Activated CD4-positive, alpha-beta memory T cell treated with anti-CD3 and anti-CD28 coated beads for 36 hours (primary cell): Measurements from ENCODE around the gene GPR146. TPM values are rescaled to one million over a fixed set of nuclear protein-coding genes. Genes with fewer than 3 reads are reported as not detected.
A peak's percentile ranks its signal among the peaks of the same experiment; 100 is the strongest.
"Not testable (repeated sequence)": the region's sequence is repeated elsewhere in the genome, so short reads cannot be mapped to it uniquely, and the experiment has no call there.

Source experiments
- CTCF ChIA-PET: fragments of 350-600 bp; sonication (Branson Sonifier 250); formaldehyde crosslinking; loops from one replicate; lab custom pipeline; 2021; ENCODE audit warnings: antibody characterized with exemption, inconsistent platforms; lab: Charles Lee
- POLR2A ChIA-PET: fragments of 350-600 bp; sonication (Branson Sonifier 250); formaldehyde crosslinking; loops from one replicate; lab custom pipeline; 2021; ENCODE audit warnings: antibody characterized with exemption; lab: Charles Lee
- DNase-seq: peaks from one replicate; pipeline ENCODE4 v3.0.0-alpha.2; 2020
- H3K27ac Mint-ChIP-seq: one replicate; pipeline ENCODE4 v1.8.0; 2021; ENCODE audit warnings: mixed read lengths
- H3K27me3 Mint-ChIP-seq: one replicate; pipeline ENCODE4 v1.8.0; 2021; ENCODE audit warnings: mixed read lengths
- H3K36me3 Mint-ChIP-seq: one replicate; pipeline ENCODE4 v1.8.0; 2021; ENCODE audit warnings: mixed read lengths
- H3K4me1 Mint-ChIP-seq: one replicate; pipeline ENCODE4 v1.8.0; 2021; ENCODE audit warnings: low read depth, mixed read lengths
- H3K4me3 Mint-ChIP-seq: one replicate; pipeline ENCODE4 v1.8.0; 2021; ENCODE audit warnings: mild to moderate bottlenecking, mixed read lengths
- H3K9me3 Mint-ChIP-seq: one replicate; pipeline ENCODE4 v1.8.0; 2021; ENCODE audit warnings: mixed read lengths
- intact Hi-C: fragments of 100-400 bp; cut with micrococcal nuclease; formaldehyde crosslinking; loops from one replicate; pipeline ENCODE4 v1.15.1; 2023
- total RNA-seq, 2 experiments: library from RNA; stranded (reverse); gene quantifications; one replicate each; pipeline ENCODE4 v1.2.3, GENCODE V29; 2021

Gene GPR146, protein sequence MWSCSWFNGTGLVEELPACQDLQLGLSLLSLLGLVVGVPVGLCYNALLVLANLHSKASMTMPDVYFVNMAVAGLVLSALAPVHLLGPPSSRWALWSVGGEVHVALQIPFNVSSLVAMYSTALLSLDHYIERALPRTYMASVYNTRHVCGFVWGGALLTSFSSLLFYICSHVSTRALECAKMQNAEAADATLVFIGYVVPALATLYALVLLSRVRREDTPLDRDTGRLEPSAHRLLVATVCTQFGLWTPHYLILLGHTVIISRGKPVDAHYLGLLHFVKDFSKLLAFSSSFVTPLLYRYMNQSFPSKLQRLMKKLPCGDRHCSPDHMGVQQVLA
- total RNA-seq: 1 to 10 TPM; 1.6 to 2.1 TPM

DNA sequence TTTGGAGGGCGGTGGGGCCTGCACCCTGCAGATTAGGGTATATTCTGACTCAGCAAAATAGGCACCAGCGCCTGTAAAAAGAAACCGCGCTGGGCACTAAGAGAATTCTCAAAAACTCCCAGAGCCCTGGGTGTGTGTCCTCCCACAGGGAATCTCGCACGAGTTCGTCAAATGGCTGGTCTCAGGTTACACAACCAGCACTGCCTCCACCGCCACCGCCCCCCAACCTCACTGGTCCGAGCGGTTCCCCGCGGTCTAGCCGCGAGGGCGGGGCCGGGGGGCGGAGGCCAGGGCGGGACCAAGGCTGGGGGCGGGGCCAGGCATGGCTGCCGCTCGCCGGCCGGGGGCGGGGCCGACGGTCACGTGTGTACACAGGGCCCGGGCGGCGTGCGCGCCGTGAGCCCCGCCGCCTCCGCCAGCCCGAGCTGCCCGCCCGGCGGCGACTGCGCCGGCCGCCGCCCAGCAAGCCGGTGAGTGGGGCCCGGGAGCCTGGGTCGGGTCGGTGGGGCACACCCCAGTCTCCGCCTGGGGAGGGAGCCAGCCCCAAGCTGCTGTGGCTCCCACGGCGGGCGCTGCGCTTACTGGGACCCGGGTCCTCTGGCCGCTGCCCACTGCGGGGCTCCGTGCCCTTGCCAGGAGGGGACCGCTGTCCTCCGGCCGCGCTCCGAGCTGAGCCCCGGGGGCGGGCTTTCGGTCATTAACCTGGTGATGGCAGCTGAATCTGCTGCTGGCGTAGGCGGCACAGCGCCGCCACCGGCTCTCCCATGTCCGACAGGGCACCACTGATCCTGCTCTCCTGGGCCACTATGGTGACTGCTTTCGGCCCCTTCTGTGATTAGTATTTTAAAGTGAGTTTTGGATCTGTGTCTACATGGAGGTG, at the start of gene GPR146:
GPR146 (plus strand) TSS at position 358 of the 880 bp plus-strand sequence. CDS start 12,970 bp downstream, outside the sequence.
- Mint-ChIP-seq H3K27ac (peak within 1 kb of the TSS; percentile 76), H3K27me3 (no peaks in the 10 kb centered on the region), H3K4me3 (peak within 1 kb of the TSS; percentile 76), H3K4me1 (peaks cover 60% of the 10 kb centered on the region), H3K36me3 (no peaks in the 10 kb centered on the region), H3K9me3 (no peaks in the 10 kb centered on the region)
- peak; percentile 95 for DNase-seq
- ChIA-PET CTCF (interaction anchor here (1.0 to 4.9 kb wide), 10 partner anchors 9 to 130 kb away, joined by 3 to 32 read pairs (median 4); a partner anchor contains a TSS), POLR2A (interaction anchor here (0.5 to 1.6 kb wide), 4 partner anchors 15 to 136 kb away, joined by 3 to 4 read pairs (median 3); no protein-coding TSS in a partner anchor)
- intact Hi-C loops: loop anchor here (1.0 kb wide), 3 partner anchors 11 to 51 kb away; no protein-coding TSS in a partner anchor

DNA sequence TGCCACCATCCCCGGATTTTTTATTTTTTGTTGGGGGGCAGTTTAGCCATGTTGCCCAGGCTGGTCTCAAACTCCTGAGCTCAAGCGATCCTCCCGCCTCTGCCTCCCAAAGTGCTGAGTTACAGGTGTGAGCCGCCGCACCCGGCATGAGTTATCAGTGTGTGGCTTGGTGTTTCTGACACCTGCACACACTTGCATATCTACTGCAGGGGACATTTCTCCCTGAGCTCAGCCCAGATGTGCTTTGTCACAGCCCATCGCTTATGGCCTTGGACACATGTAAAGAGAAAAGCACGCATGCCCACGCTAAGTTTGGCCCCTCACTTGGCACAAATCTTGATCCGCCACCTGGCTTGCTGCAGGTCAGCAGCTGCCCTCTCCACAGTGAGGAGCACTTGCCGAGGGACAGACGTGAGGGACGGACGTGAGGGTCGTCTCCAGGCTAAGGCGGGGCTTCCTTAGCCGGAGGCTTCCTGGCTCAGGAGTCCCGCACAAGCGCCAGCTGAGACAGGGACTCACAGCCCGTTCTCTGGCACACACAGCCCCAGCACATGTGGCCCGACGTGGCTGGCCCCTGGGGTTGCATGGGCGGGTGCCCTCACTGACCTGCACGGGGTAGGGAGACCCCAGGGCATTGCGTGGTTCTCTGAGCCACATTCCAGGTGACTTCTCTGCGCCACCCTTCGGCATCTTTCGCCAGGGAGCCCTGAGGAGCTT, 49.6 kb upstream of the GPR146 start:
- Mint-ChIP-seq H3K4me3 (no peak overlapping the region), H3K36me3 (no peaks in the 10 kb centered on the region), H3K27me3 (no peaks in the 10 kb centered on the region), H3K9me3 (no peaks in the 10 kb centered on the region), H3K4me1 (no peaks in the 10 kb centered on the region), H3K27ac (no peak overlapping the region)
- ChIA-PET POLR2A (no interaction called here), CTCF (interaction anchor here (1.1 to 9.5 kb wide), 13 partner anchors 13 to 188 kb away, joined by 3 to 300 read pairs (median 12); partner anchors contain the start of gene GPR146)
- intact Hi-C loops: loop anchor here (5.0 kb wide), 1 partner anchor 33 kb away; no protein-coding TSS in a partner anchor
- DNase-seq: no peak

DNA sequence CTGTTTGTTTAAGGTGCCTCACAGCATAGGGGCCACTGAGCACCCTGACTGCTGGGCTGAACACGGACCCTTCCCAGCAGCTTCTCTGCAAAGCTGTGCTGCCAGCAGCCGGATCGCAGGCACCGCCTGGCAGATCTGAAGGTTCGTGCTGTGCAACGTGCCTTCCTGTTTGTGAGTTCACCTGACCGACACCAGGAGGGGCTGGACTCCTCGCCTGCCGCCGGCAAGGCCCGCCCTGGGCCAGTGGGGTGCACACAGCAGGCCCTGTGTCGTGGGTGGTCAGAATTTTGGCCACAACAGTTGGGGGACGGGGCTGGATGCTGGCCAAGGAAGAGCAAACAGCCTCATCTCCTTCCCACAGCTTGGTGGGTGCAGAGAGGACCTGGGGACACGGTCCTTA, 48.8 kb upstream of the GPR146 start:
- Mint-ChIP-seq H3K27ac (no peak overlapping the region), H3K4me3 (no peak overlapping the region), H3K27me3 (no peaks in the 10 kb centered on the region), H3K36me3 (no peaks in the 10 kb centered on the region), H3K4me1 (no peaks in the 10 kb centered on the region), H3K9me3 (no peaks in the 10 kb centered on the region)
- DNase-seq: no peak
- ChIA-PET CTCF (interaction anchor here (1.1 to 9.5 kb wide), 4 partner anchors 14 to 180 kb away, joined by 3 to 300 read pairs (median 10); no protein-coding TSS in a partner anchor), POLR2A (interaction anchor here (0.9 kb wide), 1 partner anchor 27 kb away, joined by 3 read pairs; no protein-coding TSS in a partner anchor)
- intact Hi-C loops: no loop called here

DNA sequence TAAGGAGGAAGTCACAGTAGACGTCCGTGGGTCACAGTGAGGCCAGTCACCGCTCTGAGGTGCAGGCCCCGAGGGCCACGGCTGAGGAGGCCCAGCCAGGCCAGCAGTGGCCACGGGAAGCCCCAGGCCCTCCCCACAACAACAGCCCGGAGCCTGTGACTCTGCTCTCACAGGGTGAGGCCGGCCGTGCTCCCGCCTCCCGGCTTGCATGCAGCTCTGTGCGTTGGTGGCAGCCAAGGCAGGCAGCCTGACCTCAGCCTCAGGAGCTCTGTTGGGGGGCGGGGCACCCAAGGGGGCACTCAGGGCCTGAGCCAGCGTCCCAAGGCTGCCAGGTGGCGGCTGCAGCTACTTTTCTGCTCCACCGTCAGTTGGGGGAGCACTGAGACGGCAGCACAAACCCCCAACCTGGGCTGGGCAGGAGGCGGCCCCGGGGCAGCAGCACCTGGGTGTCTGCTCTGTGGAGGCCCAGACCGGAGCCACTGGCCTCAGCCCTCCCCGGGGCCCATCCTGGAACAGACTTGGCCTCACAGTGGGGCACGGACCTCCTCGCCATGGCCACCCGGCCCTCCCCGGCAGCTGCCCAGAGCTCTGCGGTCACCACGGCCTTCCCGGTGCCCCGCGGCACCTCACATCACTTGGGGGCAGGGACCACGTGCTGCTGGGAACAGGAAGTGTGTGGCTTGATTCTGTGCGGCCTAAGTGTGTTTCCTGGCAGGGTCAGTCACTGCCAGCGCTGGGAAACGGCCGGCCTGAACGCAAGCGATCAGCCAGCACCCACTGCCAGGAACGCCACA, 48.1 kb upstream of the GPR146 start:
- H3K4me3 Mint-ChIP-seq: no peak overlapping the region
- no peaks in the 10 kb centered on the region for H3K27me3 Mint-ChIP-seq
- CTCF ChIA-PET: interaction anchor here (1.2 to 9.5 kb wide), 2 partner anchors 14 to 70 kb away, joined by 3 to 300 read pairs; no protein-coding TSS in a partner anchor
- H3K36me3 Mint-ChIP-seq: no peaks in the 10 kb centered on the region
- intact Hi-C loops: no loop called here
- no peak overlapping the region for H3K27ac Mint-ChIP-seq
- H3K4me1 Mint-ChIP-seq: no peaks in the 10 kb centered on the region
- no peaks in the 10 kb centered on the region for H3K9me3 Mint-ChIP-seq
- DNase-seq: no peak
- POLR2A ChIA-PET: interaction anchor here (0.9 kb wide), 1 partner anchor 26 kb away, joined by 3 read pairs; no protein-coding TSS in a partner anchor

DNA sequence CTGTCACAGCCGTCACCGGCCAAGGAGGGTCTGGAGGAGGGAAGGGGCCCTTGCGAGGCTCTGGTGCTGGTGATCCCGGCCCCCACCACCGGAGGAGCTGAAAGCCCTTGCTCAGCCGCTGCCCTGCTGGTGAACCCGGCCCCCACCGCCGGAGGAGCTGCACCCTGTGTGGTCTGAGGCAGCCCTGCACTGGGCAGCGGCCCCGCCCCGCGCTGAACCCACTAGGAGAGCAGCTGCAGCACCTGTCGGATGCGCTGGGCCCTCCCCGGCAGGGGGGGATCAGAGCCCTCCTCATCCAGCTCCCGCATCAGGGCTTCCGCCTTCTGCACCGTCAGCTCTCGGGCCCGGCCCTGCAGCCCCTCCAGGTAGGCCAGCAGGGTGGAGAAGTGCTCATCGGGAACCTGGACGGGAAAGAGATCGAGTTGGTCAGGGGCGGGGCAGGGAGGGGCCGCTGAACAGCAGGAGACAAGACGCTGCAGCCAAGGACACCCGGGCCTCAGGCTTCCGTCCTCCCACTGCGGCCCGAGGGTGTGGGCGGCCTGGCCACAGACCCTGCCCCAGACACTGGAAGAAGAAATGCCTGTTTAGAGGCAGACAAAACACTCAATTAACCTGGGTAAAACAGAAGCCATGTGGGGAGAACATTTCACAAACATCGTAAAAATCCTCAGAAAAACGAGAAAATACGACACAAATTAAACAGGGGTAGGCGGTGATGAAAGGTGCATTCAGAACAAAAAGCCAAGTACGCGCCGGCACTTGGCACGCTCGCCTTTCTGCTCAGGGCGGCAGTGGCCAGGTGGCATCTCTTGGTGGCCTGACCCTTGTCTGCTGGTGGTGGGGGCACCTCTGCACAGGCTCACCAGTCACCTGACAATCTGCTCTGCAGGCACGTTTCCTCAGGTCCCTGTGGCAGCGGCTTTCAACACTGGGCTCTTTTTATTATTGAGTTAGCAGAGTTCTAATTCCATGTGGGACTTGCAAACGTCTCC, 46.6 kb upstream of the GPR146 start:
- H3K36me3 Mint-ChIP-seq: no peaks in the 10 kb centered on the region
- POLR2A ChIA-PET: no interaction called here
- DNase-seq: no peak
- H3K27me3 Mint-ChIP-seq: no peaks in the 10 kb centered on the region
- intact Hi-C loops: no loop called here
- CTCF ChIA-PET: interaction anchor here (9.5 kb wide), 1 partner anchor 69 kb away, joined by 300 read pairs; no protein-coding TSS in a partner anchor
- H3K4me3 Mint-ChIP-seq: no peak overlapping the region
- H3K27ac Mint-ChIP-seq: no peak overlapping the region
- no peaks in the 10 kb centered on the region for H3K4me1 Mint-ChIP-seq
- no peaks in the 10 kb centered on the region for H3K9me3 Mint-ChIP-seq

DNA sequence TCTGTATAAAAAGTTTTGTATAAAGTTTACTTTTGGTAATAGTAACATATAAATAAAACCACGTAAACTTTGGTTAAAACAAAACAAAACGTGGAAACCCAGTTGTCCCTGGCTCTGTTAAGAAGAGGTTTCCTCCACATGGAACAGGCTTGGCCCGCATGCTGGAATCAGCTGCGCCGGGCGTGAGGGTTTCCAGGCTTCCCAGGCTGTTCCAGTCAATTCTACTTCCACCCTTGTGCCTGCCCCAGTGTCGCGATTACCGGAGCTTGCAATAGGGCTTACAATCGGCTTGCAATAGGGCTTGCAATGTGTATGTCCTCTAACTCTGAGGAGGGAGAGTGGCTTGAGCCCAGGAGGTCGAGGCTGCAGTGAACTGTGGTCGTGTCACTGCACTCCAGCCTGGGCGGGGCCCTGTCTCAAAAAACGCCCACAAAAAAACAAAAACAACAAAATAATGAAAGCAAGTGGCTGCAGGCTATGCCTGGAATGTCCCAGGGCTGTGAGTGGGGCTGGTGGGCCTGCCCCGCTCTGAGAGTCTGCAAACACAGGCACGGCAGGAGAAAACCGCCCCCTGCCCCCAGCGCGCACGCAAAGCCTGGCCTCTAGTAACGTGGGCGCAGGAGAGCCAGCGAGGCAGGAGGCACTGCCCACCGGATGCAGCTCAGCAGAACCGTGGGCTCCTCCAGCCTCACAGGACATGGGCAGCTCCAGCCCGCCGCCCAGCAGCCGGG, 45.0 kb upstream of the GPR146 start:
- ChIA-PET CTCF (interaction anchor here (9.5 kb wide), 1 partner anchor 67 kb away, joined by 300 read pairs; no protein-coding TSS in a partner anchor), POLR2A (no interaction called here)
- intact Hi-C loops: no loop called here
- H3K4me1 Mint-ChIP-seq: no peaks in the 10 kb centered on the region
- no peak for DNase-seq
- no peaks in the 10 kb centered on the region for H3K36me3 Mint-ChIP-seq
- no peaks in the 10 kb centered on the region for H3K9me3 Mint-ChIP-seq
- H3K27ac Mint-ChIP-seq: no peak overlapping the region
- no peaks in the 10 kb centered on the region for H3K27me3 Mint-ChIP-seq
- no peak overlapping the region for H3K4me3 Mint-ChIP-seq

DNA sequence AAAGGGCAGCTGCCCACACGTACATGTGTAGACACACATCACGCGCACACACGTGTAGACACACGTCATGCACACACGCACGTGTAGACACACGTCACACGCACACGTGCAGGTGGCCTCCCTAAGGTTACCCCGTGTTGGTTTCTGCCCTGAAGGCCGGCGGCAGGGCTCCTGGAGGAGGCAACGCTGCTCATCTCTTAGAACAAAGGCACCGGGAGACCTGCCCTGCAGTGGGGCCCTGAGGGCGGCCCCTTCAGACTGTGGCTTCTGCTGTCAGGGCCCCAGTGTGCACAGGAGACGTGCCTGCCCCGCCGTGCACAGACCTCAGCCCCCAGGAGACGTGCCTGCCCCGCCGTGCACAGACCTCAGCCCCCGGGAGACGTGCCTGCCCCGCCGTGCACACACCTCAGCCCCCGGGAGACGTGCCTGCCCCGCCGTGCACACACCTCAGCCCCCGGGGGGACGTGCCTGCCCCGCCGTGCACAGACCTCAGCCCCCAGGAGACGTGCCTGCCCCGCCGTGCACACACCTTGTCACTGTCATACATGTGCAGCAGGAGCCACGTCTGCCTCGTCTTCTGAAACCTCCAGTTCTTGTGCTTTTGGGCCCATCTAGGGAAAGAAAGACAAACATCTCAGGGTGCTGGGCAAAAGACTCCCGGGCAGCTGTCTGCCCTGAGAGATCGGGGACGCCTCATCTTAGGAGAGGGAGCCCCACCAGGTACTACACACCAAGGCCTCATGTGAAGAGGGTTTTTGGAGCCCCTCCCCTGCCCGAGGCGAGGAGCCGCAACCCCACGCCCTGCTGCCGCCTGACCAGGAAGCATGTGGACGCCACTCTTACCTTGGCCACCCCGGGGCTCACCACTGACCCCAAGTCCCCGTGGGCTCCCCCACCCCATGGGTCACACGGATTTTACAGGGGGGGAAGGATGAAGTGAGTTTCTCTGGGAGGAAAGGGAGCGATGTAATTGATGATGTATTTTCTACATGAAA, 44.1 kb upstream of the GPR146 start:
- POLR2A ChIA-PET: no interaction called here
- no peaks in the 10 kb centered on the region for H3K36me3 Mint-ChIP-seq

DNA sequence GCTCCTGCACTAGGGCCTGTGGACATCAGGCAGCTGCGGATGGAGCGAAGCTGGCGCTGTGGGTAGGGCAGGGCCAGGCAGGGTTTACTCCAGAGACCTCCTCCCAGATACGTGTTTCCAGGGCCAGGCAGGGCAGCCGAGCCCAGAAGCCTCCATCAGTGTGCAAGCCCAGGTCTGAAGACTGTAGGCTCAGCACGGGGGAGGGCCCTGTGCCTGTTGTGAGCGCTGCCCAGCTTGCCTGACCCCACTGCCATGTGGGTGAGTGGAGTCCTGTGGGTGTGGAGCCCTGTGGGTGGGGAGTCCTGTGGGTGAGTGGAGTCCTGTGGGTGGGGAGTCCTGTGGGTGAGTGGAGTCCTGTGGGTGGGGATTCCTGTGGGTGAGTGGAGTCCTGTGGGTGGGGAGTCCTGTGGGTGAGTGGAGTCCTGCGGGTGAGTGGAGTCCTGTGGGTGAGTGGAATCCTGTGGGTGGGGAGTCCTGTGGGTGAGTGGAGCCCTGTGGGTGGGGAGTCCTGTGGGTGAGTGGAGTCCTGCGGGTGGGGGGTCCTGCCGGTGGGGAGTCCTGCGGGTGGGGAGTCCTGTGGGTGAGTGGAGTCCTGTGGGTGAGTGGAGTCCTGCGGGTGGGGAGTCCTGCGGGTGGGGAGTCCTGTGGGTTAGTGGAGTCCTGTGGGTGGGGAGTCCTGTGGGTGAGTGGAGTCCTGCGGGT, 43.1 kb upstream of the GPR146 start:
- H3K4me3 Mint-ChIP-seq, CTCF ChIA-PET, POLR2A ChIA-PET, H3K9me3 Mint-ChIP-seq, H3K36me3 Mint-ChIP-seq, H3K4me1 Mint-ChIP-seq, intact Hi-C loops, H3K27ac Mint-ChIP-seq, H3K27me3 Mint-ChIP-seq, DNase-seq: not testable (repeated sequence)

More for the DNA sequence above, 44.1 kb upstream of the GPR146 start:
- intact Hi-C loops: no loop called here
- Mint-ChIP-seq H3K27ac (no peak overlapping the region), H3K27me3 (no peaks in the 10 kb centered on the region), H3K4me1 (no peaks in the 10 kb centered on the region), H3K4me3 (no peak overlapping the region), H3K9me3 (no peaks in the 10 kb centered on the region)
- no peak for DNase-seq
- CTCF ChIA-PET: interaction anchor here (9.5 kb wide), 1 partner anchor 66 kb away, joined by 300 read pairs; no protein-coding TSS in a partner anchor
